Measurements from ENCODE around the gene ZNF217.
A peak's percentile ranks its signal among the peaks of the same experiment; 100 is the strongest.
"Not testable (repeated sequence)": the region's sequence is repeated elsewhere in the genome, so short reads cannot be mapped to it uniquely, and the experiment has no call there.

ZNF217 gene

DNA sequence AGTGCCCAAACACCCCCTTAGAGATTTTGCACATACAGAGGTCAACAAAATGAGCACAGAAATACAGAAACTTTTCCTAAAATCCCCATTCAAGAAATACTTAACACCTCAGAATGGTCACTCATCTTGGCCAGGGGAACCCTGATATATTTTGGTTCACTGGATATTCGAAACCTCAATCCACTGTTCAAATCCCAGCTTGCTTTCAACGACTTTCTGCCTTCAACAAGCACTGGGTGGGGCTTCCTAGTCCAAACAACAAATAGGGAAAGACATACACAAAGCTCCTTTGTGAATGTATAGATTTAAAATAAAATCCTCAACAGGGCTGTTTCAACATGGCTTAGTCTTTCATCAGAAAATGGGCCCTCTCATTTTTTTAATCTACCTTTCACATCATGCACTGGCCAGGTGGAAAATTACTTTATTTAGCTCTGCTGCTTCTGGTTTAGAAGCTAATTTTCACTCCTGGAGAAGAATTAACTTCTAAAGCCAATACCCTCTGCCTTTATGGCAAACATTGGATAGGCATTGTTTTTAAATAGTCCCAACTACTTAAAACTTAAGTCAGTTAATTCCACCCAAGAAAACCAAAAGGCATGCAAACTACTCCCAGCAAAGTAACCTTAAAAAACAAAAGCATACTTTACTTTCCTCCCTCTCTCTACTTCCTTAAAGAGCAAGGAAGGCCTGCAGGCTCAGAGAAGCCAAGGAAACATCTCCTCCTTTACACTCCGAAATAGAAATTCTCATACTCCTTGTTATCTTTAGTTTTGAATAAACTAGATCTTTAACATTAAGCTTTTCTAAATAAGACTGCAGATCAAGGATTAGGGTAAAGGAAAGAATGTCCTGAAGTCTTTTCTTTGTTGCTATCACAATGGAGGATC lies 9.7 kb downstream of the ZNF217 start:
- not testable (repeated sequence) for DNase-seq (ENCODE audit: low read depth in 2 of 2)

DNA sequence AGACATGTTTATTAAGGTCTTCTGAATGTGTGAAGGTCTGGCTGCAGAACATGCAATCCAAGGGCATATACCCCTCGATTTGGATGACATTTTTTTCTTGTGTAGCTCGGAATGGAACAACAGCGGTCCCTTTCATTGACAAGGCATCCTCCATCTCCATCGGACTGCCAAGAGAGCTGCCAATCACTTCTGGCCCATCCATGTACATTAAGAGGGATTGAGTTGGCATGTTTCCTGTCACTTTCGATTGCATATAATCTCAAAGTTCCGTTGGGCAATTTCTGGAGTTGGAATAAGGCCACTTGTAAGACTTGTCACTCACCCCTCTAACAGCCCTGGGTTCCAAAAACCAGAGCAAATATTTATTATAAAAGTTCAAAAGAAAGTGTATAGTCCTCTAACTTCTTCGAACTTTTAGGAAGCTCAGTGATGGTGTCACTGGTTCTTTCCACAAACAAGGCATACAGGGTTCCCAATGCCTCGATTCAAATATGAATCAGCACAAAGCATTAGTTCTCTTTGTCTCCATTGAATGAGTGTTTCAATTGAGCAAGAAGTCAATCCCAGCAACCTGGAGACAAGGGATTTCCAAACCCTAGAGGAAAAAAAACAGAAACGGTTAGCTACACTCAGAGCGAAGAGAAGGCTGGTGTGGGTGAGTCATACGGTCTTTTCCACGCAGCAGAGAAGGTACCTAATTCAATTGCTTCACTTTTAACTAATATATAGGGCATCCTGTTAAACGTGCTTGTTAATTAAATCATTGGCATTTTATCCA lies 10.9 kb downstream of the ZNF217 start:
- no peak for DNase-seq (ENCODE audit: low read depth in 2 of 2)

DNA sequence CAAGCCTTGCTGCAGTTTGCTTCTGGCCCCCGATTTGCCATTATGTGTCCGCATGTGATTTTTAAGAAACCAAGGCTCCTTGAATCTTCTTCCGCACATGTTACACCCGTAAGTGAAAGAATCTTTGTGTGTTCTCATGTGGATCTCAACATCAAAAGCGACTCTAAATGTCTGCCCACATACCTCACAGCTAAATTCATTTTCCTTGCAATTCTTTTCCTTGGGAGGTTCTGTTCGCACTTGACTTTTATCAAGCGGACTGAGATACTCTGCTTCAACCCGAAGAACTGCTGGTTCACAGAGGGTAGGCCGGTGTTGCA lies 11.4 kb downstream of the ZNF217 start:
- DNase-seq (ENCODE audit: low read depth in 2 of 2), result no peak

DNA sequence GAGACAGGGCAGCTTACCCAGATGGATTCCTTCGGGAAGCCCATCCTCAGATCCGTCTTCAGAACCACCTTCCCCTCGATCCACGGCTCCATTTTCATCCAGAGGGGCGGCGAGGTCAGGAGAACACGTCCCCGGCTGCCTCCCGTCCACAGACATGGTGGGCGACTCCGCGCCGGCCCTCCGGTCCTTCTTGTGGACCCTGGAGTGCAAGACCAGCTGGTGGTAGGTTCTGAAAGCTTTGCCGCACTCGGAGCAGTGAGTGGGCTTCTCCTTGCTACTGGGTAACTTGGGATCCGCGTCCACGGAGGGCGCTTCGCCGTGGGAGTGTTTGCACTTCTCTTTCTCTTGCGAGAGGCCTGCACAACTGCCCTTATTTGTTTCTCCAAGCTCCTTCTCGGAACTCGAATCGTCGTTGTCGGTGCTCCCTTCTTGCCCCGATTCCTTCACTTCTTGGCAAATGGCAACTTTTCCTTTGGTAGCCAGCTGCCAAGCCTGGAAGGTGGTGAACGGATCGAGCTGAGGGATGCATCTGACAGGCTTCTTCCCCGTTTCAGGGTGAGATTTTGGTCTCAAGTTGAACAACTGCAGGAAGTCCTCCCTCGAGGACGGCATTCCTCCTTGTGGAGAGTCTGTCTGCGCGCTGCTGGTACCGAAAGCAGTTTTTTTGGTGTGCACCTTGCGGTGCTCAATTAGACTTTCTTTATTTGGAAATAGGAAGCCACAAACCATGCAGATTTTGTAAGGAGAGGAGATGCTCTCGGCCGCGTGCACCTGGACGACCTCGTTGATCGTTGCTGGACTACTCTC lies 12.0 kb downstream of the ZNF217 start:
- DNase-seq (ENCODE audit: low read depth in 2 of 2), result no peak

DNA sequence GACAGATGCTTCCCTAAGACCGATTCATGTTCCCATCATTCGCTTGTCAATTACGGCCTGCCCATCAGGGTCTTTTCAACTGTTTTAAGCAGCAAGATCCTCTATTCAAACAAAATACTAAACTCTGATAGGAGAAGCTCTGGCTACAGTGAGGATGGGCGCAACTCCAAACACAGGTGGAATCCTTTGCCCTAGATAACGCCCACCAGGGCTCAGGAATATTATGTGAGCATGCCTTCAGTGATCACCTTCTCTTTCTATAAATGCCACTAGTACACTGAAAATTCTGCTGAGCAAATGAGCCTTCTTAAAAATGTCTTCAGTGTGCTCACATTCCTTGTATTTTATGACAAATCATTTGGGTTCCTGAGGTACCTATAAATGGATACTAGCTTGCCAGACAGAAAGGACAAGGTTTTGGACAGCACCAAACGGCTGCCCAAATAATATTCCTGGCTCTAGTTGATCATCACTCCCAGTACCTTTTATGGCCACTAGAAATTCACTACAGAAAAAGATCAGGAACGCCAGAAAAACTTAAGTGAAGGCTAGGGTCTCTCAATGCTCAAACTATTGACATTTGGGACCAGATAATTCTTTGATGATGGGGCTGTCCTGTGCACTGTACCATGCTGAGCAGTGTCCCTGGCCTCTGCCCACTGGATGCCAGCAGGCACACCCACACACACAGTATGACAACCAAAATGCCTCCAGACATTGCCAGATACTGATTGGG lies 13.1 kb downstream of the ZNF217 start:
- DNase-seq (ENCODE audit: low read depth in 2 of 2), result no peak

DNA sequence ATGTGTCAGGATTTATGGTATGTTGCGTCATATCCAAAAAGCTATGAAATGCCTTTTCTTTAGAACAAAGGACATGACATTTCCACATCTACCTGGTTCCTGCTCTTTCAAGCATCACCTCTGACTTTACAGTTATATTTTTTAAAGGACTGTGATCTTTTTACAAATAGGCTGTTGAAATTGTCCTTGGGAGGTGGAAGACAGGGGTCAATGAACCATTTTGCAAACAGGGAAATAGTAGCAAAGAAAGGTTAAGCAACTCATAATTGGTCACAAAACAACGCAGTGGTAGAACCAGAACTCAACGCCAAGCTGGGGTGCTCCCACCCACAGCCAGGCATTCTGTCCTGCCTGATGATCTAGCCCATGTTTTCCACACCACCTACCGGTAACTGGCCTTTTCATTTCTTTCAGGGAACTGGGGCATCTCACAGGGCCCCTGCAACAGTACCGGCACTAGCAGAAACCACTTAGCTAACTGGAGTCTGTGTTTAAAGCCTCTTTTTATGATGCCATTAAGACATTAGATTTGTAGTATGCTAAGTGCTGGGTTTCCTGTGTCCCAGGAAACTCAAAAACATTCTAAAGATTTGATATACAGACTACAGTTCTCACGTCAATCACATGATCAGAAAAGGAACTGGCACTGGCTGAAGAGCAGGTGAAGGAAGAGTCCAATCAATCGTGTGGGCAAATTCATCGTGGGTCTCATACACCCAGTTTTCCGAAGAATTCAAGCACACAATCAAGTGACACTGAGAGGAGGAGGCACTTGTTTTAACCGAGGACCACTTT lies 13.9 kb downstream of the ZNF217 start:
- DNase-seq (ENCODE audit: low read depth in 2 of 2), result no peak

DNA sequence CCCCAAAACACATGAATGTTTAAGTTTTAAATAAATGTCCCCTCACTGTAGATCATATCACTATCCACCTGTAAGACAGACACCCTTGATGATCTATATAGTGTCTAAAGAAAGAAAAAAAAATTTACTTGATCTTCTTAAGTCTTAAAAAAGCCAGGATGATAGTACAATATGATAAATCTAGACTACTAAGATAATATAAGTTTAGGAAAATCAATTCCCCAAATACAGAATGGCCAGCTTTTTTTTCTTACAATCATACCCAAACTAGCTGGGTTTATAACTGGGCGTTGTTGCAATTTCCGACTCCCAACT lies 14.4 kb downstream of the ZNF217 start:
- no peak for DNase-seq (ENCODE audit: low read depth in 2 of 2)

DNA sequence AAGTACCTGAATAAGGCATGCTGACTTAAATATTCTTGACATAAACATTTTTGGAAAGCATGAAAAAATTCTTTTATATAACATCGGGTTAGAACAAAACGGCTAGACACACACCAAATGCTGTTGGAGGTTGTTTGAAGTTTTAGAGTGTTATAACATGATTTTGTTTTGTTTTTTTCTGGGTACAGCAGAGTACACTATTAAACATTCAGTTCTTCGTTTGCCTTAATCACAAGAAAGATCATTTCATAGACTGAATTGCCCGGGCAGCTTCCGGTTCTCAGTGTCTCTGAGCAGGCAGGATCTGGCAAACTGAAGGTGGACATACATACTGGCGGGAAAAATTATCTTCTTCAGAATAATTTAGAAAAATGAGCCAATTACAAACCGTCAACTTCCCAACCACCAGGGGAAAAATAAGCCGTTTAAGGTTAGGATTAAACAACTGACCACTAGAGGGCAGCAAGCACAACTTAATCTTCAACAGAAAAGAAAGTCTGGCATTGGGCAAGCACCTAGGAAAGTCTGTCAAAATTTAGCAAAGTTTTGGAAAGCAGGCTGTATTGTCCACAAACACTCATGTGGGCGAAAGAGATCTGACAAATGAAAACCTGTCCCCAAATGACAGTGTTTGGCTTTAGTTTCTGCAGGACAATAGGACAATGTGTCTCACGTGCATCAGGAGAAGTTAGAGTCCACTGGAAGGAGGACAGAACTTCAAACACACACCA lies 15.0 kb downstream of the ZNF217 start:
- DNase-seq (ENCODE audit: low read depth in 2 of 2), result peak in 1 of 2 donors; percentile 54

DNA sequence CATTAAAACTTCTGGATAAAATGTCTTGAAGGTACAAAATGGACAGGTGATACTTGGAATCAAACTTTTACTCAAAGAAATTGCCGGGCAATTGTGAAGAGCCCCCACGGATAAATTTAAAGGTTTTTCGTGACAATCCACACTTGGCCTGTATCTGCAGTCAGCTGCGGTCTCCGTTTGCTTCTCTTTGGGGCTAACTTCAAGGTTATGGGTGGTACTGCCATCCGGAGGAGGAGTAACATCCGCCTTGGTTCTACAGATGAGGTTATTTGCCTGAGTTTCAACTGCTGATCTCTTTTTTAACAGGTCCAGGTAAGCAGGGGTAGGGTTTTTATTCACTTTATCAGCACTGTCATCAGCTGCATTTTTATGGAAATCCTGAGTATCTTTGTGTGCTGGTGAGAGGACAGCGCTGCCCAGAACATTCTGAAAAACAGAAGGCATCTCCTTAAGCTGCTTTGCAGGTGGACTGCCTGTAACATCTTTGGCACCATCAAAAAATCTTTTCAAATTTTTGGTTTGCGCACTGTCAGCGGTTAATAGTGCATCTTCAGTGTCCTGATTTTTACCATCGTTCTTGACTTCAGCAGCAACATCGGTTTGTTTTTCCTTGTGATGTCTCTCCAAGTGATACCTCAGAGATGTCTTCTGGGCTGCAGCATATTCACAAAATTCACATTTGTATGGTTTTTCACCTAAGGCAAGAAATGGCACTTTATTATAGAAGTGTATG lies 16.9 kb downstream of the ZNF217 start:
- no peak for DNase-seq (ENCODE audit: low read depth in 2 of 2)

DNA sequence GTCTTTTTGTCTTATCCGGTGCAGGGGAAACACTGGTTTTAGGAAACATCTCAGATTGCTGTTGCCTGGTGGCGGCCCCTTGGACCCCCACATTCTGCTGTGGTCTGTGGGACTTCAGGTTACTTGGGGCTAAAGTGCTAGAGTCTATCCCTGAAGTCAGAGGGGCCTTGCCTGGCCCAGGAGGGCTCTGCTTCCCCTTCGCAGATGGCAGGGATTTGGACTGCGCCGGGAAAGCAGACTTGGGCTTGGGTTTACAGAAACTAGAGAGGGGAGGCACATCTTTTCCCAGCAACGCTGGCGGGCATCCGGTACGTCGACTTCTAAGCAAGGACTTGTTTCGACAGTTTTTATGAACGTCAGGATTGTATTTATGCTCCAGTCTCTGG lies 17.5 kb downstream of the ZNF217 start:
- no peak for DNase-seq (ENCODE audit: low read depth in 2 of 2)

DNA sequence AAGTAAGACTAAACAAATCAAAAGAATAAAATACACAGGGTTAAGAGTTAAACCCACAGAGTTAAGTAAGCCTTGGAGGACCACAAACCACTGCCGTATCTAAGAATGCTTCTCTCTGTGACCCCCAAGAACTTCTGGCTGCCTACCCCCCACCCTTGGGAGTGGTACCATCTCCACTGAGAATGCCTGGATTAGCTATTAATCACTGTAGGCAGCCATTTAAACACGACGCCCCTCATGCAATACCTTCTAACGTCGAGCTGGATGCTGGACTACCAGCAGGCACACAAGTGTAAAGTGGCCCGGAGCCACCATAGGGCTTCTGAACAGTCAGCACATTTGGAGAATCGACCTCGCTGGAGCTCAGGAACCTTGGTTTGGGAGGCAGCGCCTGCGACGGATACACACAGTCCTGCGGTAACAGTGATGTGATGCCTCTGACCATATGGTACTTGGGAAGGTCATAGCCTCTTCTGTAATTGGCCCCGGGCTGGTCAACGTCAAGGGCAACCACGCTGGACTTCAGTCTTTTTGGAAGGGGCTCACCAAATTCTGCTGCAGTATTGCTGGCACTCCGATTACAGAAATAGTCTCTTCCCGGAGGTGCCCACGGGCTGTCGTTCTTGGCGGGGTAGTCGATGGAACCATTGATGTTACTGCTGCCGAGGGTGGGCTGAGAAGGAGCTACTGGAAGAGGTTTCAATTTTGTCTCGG lies 18.0 kb downstream of the ZNF217 start:
- DNase-seq (ENCODE audit: low read depth in 2 of 2), result no peak

DNA sequence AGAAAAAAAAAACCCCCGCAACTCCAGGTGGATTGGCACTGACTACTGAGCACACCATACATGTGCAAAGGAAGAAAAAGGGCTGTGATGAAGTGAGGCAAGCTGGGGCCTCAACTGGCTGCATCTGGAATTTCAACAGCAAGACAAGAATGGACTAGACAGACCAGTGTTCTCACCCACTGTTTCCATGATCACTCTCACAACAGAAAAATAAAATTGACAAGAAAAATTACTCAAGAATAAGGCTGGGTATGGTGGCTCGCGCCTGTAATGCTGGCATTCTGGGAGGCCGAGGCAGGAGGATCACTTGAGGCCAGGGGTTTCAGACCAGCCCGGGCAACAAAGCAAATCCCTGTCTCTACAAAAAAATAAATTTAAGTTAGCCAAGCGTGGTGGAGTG lies 18.8 kb downstream of the ZNF217 start:
- DNase-seq (ENCODE audit: low read depth in 2 of 2), result no peak

DNA sequence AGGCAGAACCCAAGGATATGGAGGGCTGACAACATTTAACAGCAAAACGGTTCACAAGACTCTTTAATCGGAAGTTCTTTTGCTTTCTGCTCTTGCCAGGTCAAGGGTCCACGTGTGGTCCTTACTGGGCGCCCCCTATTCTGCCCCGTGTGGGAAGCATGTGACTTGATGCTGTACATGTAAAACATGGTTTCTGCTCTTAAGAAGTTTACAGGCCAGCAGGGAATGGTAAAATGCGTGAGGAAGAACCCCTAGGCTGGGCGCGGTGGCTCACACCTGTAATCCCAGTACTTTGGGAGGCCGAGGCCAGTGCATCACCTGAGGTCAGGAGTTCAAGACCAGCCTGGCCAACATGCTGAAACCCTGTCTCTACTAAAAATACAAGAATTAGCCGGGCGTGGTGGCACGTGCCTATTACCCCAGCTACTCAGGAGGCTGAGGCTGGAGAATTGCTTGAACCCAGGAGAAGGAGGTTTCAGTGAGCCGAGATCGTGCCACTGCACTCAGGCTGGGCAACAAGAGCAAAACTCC lies 19.3 kb downstream of the ZNF217 start:
- DNase-seq (ENCODE audit: low read depth in 2 of 2), result no peak

DNA sequence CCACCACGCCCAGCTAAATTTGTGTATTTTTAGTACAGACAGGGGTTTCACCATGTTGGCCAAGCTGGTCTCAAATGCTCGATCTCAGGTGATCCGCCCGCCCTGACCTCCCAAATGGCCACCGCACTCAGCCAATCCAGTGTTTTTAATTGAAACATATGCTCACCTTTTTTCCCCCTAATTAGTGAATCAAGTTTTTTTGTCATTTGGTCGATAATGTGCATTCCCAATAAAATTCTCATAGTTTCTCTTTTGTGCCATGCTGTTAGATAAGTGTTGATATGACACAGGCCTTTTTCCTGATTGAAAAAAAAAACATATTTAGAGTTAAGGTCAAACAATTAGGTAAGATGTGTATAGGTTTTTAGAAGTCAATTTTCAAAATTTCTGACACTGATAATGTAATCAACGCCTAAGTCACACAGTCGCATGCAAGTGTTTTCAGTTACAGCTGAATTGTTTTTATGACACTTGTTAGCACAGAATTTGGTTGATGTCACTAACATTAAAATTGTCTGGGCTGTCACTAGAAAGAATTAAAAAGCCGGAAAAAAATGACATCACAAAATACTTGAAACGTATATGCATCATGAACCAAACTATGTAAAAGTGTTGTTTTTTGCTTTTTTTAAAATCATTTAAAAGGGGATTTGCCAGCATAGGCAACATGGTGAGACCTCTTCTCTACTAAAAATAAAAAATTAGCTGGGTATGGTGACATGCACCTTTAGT lies 21.9 kb downstream of the ZNF217 start:
- DNase-seq (ENCODE audit: low read depth in 2 of 2), result no peak

DNA sequence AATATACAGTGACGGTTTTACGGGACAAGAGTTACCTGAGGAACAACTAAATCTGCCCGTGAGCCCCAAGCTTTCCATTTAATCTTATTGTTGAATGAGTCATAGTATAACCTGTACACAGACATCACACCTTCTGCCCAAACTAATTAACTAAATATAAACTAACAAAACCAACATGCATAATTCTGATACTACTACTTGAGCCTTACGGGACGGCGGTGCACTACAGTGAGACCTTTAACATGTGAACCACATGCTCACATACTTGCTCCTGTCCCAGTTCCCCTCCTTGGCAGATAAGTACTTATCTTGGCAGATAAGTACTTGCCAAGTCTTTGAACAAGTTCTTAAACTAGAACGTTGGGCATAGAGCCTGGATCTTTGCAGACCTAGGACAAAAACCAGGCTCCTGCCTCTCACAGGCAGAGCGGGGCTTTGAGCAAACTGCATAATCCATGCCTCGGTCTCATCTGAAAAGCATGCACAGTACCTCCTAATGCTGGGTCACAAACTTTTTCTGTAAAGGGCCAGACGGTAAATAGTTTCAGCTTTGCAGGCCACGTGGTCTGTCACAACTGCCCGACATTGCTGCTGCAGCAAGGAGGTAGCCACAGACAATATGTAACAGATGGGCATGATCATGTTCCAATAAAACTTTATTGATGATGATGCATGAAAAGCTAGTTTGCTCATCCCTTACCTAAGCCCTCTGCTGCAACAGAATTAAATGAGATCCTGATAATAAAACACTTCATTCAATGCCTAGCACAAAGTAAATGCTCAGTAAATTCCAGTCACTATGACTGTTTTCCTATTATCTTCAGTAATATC lies 23.0 kb downstream of the ZNF217 start:
- DNase-seq (ENCODE audit: low read depth in 2 of 2), result no peak

DNA sequence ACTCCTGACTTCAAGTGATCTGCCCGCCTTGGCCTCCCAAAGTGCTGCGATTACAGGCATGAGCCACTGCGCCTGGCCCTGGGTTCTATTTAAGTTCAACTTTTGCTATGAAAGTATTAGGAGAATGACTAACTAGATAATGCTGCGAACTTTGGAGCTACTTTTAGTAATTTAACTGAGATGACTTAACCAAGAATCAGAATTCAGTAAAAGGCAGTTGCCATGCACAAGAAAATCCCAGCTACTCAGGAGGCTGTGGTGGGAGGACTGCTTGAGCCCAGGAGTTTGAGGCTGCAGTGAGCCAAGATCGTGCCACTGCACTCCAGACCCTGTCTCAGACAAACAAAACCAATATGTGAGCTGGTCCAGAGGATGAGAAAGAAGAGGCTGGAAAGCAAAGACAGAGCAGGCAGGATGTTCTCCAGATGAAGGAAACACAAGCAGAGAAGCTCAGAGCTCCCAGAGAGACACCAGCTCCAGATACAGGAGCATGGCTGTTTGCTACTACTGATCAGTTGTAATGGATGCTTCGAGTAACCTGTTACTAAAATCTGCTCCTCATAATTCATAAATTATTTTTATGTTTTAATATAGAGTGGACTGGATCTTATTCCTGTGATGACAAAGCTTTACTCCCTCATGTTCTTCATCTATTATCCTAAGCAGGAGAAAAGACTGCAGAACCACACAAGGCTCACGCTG lies 23.9 kb downstream of the ZNF217 start:
- DNase-seq (ENCODE audit: low read depth in 2 of 2), result no peak

DNA sequence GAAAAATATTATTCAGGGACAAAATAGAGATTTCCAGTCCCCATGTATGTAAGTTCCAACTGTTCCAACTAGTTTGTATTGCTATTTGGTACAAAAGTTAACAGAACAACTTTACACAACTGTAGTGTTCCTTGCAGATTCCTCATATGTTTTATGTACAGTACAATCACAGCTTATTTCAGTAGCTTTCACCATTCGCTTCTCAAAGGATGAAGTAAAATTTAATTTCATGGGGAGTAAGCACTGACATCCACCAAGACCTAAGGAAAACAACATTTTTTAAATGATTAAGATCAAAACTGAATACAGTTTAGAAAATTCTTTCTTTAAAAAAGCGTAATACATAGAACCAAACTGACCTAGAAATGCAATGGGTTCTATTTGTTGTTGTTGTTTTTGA lies 24.6 kb downstream of the ZNF217 start:
- no peak for DNase-seq (ENCODE audit: low read depth in 2 of 2)

Measured in stimulated activated CD4-positive, alpha-beta T cell treated with anti-CD3 and anti-CD28 coated beads, Interleukin-15, amount 100 ng/mL, for 48 hours (primary cell).